Nephron progenitor cell (in vitro differentiated cells): Measurements from ENCODE around the gene GALNT7.

Source experiments
- DNase-seq: peaks from one replicate; pipeline ENCODE4 v3.0.0; 2021
- H3K27ac Mint-ChIP-seq: 2 replicates; pipeline ENCODE4 v1.8.0; 2021; ENCODE audit warnings: mild to moderate bottlenecking, moderate library complexity, mixed read lengths
- H3K27me3 Mint-ChIP-seq: 2 replicates; pipeline ENCODE4 v1.8.0; 2021; ENCODE audit warnings: mild to moderate bottlenecking, low read depth, mixed read lengths; ENCODE audit not compliant: poor library complexity
- H3K36me3 Mint-ChIP-seq: 2 replicates; pipeline ENCODE4 v1.8.0; 2021; ENCODE audit warnings: low read depth, mixed read lengths
- H3K4me1 Mint-ChIP-seq: 2 replicates; pipeline ENCODE4 v1.8.0; 2021; ENCODE audit warnings: mixed read lengths
- H3K4me3 Mint-ChIP-seq: 2 replicates; pipeline ENCODE4 v1.8.0; 2021; ENCODE audit warnings: mild to moderate bottlenecking, moderate library complexity, mixed read lengths
- H3K9me3 Mint-ChIP-seq: 2 replicates; pipeline ENCODE4 v1.8.0; 2021; ENCODE audit warnings: mild to moderate bottlenecking, moderate library complexity, mixed read lengths
- CTCF ChIP-seq: fragments of 200-600 bp; sonication (generic); IDR thresholded peaks from 2 replicates; pipeline ENCODE4 v1.5.0; 2021; ENCODE audit warnings: antibody characterized with exemption

Gene GALNT7

GRCh38 chr4:173370477-173371291 is 202.1 kb downstream of the GALNT7 start, which contains the start of gene SAP30:
Gene SAP30, plus strand, starts transcription at chr4:173370954. Its CDS starts 229 bp downstream, at chr4:173371183.
- peak; percentile 97 for DNase-seq
- peaks cover 1% of the 10 kb centered on the region for H3K27me3 Mint-ChIP-seq
- H3K27ac Mint-ChIP-seq: peak within 1 kb of the TSS; percentile 100
- TF ChIP-seq CTCF: no peak
- no peaks in the 10 kb centered on the region for H3K9me3 Mint-ChIP-seq
- peak within 1 kb of the TSS; percentile 100 for H3K4me3 Mint-ChIP-seq
- peaks cover 21% of the 10 kb centered on the region for H3K36me3 Mint-ChIP-seq
- H3K4me1 Mint-ChIP-seq: peaks cover 44% of the 10 kb centered on the region

- Mint-ChIP-seq H3K9me3 (no peaks in the 10 kb centered on the region), H3K4me3 (peak overlapping the region; percentile 100), H3K27me3 (no peaks in the 10 kb centered on the region), H3K4me1 (peaks cover 39% of the 10 kb centered on the region), H3K36me3 (peaks cover 27% of the 10 kb centered on the region), H3K27ac (peak overlapping the region; percentile 99)
- DNase-seq: peak; percentile 66
- no peak for TF ChIP-seq CTCF
These were observed 202.9 kb downstream of the GALNT7 start for GRCh38 chr4:173371292-173372192.
